ENCODE data around the gene OR9A2.

DNA sequence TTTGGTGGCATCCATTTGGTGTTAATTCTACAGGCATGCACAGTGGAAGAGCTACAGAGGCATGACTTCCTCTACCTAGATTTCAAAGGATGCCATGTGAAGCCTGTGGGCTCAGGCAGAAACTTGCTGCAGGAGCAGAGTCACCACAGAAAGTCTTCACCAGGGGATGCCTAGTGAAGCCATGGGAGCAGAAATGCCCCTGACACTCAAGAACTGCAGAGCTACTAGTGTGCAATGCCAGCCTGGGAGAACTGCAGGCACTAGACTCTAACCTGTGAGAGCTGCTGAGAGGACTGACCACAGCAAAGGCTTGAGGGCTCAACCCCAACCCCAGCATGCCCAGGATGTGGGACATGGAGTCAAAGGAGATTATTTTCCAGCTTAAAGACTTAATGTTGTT is 3.9 kb downstream of the OR9A2 start:
- TF ChIP-seq, protein P1, sequence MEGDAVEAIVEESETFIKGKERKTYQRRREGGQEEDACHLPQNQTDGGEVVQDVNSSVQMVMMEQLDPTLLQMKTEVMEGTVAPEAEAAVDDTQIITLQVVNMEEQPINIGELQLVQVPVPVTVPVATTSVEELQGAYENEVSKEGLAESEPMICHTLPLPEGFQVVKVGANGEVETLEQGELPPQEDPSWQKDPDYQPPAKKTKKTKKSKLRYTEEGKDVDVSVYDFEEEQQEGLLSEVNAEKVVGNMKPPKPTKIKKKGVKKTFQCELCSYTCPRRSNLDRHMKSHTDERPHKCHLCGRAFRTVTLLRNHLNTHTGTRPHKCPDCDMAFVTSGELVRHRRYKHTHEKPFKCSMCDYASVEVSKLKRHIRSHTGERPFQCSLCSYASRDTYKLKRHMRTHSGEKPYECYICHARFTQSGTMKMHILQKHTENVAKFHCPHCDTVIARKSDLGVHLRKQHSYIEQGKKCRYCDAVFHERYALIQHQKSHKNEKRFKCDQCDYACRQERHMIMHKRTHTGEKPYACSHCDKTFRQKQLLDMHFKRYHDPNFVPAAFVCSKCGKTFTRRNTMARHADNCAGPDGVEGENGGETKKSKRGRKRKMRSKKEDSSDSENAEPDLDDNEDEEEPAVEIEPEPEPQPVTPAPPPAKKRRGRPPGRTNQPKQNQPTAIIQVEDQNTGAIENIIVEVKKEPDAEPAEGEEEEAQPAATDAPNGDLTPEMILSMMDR (IDR thresholded peaks at IDR 0.05 in 2 of 3, conservative IDR thresholded peaks at IDR 0.05 in 1 of 3; ENCODE audit: borderline replicate concordance in 1 of 3, insufficient read depth in 1 of 3, low read depth in 2 of 3, low read length in 2 of 3), result no peak
- TF ChIP-seq, protein P2, sequence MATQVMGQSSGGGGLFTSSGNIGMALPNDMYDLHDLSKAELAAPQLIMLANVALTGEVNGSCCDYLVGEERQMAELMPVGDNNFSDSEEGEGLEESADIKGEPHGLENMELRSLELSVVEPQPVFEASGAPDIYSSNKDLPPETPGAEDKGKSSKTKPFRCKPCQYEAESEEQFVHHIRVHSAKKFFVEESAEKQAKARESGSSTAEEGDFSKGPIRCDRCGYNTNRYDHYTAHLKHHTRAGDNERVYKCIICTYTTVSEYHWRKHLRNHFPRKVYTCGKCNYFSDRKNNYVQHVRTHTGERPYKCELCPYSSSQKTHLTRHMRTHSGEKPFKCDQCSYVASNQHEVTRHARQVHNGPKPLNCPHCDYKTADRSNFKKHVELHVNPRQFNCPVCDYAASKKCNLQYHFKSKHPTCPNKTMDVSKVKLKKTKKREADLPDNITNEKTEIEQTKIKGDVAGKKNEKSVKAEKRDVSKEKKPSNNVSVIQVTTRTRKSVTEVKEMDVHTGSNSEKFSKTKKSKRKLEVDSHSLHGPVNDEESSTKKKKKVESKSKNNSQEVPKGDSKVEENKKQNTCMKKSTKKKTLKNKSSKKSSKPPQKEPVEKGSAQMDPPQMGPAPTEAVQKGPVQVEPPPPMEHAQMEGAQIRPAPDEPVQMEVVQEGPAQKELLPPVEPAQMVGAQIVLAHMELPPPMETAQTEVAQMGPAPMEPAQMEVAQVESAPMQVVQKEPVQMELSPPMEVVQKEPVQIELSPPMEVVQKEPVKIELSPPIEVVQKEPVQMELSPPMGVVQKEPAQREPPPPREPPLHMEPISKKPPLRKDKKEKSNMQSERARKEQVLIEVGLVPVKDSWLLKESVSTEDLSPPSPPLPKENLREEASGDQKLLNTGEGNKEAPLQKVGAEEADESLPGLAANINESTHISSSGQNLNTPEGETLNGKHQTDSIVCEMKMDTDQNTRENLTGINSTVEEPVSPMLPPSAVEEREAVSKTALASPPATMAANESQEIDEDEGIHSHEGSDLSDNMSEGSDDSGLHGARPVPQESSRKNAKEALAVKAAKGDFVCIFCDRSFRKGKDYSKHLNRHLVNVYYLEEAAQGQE (IDR thresholded peaks at IDR 0.05; ENCODE audit: low read depth), result no peak
- TF ChIP-seq RAD21 (IDR thresholded peaks at IDR 0.05; ENCODE audit: low read depth) (no peak), POLR2AphosphoS5 (IDR thresholded peaks at IDR 0.05; ENCODE audit: low read depth, low read length) (no peak), JUND (IDR thresholded peaks at IDR 0.05) (no peak), EZH2 (IDR thresholded peaks at IDR 0.05) (no peak), ZNF274 (IDR thresholded peaks at IDR 0.05; ENCODE audit: low read depth, low read length) (no peak), YY1 (IDR thresholded peaks at IDR 0.05; ENCODE audit: extremely low read depth, insufficient replicate concordance, low read depth, low read length) (no peak), ELF1 (IDR thresholded peaks at IDR 0.05; ENCODE audit: borderline replicate concordance, low read depth) (no peak), TCF7L2 (IDR thresholded peaks at IDR 0.05; ENCODE audit: borderline replicate concordance, extremely low read depth, insufficient read depth, insufficient read length) (no peak), EZH2phosphoT487 (IDR thresholded peaks at IDR 0.05; ENCODE audit: borderline replicate concordance) (no peak)
- TF ChIP-seq, protein P3, sequence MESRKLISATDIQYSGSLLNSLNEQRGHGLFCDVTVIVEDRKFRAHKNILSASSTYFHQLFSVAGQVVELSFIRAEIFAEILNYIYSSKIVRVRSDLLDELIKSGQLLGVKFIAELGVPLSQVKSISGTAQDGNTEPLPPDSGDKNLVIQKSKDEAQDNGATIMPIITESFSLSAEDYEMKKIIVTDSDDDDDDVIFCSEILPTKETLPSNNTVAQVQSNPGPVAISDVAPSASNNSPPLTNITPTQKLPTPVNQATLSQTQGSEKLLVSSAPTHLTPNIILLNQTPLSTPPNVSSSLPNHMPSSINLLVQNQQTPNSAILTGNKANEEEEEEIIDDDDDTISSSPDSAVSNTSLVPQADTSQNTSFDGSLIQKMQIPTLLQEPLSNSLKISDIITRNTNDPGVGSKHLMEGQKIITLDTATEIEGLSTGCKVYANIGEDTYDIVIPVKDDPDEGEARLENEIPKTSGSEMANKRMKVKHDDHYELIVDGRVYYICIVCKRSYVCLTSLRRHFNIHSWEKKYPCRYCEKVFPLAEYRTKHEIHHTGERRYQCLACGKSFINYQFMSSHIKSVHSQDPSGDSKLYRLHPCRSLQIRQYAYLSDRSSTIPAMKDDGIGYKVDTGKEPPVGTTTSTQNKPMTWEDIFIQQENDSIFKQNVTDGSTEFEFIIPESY (IDR thresholded peaks at IDR 0.05; ENCODE audit: extremely low read depth, insufficient replicate concordance, low read length), result no peak
- TF ChIP-seq, protein P4, sequence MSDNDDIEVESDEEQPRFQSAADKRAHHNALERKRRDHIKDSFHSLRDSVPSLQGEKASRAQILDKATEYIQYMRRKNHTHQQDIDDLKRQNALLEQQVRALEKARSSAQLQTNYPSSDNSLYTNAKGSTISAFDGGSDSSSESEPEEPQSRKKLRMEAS (IDR thresholded peaks at IDR 0.05), result no peak
- TF ChIP-seq, protein P5, sequence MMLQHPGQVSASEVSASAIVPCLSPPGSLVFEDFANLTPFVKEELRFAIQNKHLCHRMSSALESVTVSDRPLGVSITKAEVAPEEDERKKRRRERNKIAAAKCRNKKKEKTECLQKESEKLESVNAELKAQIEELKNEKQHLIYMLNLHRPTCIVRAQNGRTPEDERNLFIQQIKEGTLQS (IDR thresholded peaks at IDR 0.05), result no peak
